GM21529 (cell line): ENCODE results near the gene ST3GAL4.
"Not testable (repeated sequence)": the region's sequence is repeated elsewhere in the genome, so short reads cannot be mapped to it uniquely, and the experiment has no call there.

Source experiments
- ATAC-seq: cut with Tn5 transposase; IDR thresholded peaks from one replicate; pipeline ENCODE4 v1.9.1; 2021; ENCODE audit not compliant: unreplicated experiment

ST3GAL4 gene

DNA sequence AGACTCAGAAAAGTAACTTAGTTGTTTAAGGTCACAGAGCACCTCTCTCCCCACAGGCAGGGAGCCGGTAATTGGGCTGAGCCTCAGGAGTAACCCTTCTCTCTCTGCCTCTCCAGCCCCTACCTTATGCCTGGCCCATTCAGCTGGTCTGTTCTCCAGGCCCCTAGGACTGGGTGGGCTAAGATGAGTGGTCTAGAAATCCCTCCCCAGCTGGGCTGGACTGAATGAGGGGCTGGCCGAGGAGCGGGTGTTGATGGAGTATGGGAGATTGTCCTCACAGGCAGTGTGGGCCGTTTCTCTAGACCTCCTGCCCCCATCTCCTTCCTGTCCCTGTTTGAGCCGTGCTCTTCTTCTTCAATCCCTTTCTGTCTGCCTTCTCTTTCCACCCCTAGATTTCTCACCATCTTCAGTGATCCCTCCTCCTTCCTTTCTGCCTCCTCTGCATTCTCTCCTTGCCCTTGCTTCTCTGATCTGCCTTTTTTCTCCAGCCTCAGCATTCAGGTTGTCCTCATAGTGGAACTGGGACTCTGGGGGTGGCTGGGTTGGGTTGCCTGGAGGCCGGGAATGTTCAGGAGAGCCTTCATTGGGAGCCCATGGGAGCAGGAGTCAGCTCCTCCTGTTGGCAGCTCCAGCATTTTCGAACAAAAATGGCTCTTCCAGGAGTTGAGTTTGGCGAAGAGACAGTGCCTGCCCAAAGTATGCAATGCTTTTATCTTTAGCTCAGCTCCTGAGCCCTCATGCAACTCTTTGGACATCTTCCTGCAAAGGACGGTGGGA lies 7.6 kb downstream of the ST3GAL4 start:
- ATAC-seq: no peak

DNA sequence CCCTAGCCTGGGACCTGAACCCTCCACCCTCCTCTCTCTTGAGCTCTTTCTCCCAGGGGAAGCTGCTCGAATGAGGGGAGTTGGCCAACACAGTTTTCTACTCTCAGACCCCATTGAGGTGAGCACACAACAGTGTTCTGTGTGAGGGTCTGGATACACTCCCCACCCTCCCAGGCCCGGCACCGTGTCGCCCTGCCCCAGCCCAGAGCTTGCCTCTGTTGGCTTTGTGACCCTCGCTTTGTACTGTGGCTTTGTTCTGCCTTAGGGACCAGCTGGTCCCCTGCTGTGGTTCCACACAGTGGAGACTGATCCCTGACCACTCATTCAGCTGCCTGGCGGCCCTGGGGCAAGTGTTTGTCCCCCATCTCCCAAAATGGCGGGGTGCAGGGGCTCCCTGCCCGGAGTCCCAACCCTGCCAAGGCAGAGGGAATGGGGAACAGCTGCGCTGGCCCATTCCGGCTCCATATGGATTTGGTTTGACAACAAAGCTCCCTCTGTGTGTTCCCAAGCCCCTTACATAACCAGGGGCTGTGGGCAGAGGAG lies 8.3 kb downstream of the ST3GAL4 start:
- ATAC-seq: no peak

DNA sequence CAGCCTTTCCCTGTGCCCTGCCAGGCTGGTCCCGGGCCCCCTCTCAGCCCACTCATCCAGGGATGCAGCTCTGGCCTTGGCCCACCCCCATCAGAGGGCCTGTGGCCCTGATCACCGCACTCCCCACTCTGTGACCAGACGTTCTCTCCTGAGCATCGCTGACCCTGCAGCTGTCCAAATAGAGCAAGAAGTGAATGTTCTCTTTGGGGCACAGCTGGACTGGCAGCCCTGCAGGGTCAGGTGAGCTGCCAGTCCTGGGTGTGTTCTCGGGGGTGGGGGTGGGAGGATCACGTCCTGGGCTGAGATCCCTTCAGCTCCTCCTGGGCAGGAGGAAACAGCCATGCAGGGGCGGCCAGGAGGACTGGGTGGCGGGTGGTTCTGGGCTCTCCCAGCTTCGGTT lies 9.2 kb downstream of the ST3GAL4 start:
- ATAC-seq: not testable (repeated sequence)

DNA sequence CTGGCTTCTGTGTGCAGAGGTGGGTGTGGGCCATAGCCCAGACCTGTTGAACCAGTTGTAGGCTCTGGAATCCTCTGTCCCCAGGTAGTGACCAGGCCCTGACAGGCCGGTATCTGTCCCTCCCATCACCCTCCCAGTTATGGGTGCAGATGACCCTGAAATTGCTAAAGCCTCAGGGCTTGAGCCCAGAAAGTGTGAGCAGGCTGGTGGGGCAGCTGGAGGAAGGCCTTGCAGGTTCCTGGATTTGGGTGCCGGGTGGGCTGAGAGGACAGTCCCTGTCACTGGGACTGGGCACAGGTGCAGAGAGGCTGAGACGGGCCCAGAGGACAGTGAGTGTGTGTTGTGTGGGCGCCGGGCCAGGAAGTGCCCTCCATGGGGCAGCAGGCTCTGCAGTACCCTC lies 10.0 kb downstream of the ST3GAL4 start:
- ATAC-seq: not testable (repeated sequence)

DNA sequence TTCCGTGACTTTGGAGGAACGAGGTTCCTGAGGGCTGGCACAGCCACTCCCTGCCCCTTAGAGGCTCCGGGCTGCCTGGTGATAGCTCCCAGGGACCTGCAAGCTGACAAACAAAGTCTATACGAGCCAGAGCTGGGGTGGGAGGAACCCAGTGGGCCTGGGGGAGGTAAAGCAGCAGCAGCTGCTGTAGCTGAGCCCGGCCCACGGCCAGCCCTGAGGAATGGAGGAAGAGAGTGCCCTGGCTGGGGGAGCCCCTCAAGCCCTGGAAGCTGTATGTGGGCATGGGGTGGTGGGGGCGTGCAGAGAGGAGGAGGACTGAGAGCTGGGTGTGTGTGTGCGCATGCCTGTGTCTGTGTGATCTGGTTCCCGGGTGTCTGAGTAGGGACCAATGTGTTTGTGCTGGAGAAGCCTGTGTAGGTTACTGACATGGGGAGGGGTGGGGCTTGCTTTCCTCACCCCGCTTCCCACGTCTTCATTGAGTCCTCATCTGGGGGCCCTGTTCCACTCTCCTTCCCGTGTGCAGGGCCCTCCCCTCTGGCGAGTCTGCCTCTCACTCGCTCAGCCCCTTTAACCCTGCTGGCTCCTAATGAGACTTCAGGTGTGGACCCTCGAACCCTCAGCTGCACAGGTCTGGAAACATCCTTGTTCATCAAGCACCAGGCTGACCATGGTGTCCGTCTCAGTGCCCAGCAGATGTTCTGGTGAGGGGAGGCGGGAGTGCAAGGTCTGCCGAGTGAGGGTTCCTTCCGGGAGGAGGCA lies 10.8 kb downstream of the ST3GAL4 start:
- ATAC-seq: no peak

DNA sequence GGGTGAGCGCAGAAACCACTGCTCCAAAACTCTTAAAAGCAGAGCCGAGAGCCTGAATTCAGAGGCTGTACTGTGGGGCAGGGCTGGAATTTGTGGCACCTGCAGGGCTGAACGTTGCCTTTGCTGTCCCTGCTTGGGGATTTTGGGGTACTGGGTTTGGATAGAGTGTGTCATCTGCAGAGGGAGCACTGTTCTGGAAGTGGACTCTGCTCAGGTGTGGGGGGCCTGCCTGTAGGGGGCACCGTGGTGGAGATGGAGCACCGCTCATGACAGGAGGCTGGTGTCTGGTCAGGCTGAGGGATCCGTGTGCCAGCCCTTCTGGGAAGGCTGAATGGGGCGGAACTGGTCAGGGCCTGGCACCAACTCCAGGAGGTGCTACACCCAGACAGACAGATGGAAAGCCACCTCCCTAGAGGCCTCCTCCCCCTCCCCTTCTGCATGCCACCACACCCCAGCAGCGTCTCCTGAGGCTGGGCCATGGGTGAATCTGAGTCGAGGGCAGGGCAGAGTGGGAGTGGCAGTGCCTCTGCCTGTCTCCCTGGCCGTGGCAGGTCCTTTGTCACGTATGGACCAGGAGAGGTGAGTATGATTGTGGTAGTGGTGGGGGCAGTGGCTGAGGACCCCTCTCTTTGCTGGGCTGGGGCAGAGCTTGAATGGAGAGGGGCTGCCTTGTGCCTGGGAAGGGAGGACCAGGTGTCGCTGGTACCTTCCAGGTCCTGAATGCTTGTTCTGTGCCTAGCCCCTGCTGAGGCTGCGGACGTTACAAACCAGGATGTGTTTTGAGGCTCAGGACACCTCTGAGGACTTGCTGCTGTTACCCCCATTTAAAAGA lies 11.6 kb downstream of the ST3GAL4 start:
- ATAC-seq: not testable (repeated sequence)

DNA sequence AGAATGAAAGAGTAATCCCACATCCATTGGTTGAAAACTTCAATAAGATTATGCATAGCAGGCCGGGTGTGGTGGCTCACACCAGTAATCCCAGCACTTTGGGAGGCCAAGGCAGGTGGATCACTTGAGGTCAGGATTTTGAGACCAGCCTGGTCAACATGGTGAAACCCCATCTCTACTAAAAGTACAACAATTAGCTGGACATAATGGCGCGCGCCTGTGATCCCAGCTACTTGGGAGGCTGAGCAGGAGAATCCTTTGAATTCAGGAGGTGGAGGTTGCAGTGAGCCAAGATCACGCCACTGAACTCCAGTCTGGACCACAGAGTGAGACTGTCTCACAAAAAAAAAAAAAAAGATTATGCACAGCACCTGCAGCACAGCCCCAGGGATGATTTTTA lies 12.3 kb downstream of the ST3GAL4 start:
- not testable (repeated sequence) for ATAC-seq

DNA sequence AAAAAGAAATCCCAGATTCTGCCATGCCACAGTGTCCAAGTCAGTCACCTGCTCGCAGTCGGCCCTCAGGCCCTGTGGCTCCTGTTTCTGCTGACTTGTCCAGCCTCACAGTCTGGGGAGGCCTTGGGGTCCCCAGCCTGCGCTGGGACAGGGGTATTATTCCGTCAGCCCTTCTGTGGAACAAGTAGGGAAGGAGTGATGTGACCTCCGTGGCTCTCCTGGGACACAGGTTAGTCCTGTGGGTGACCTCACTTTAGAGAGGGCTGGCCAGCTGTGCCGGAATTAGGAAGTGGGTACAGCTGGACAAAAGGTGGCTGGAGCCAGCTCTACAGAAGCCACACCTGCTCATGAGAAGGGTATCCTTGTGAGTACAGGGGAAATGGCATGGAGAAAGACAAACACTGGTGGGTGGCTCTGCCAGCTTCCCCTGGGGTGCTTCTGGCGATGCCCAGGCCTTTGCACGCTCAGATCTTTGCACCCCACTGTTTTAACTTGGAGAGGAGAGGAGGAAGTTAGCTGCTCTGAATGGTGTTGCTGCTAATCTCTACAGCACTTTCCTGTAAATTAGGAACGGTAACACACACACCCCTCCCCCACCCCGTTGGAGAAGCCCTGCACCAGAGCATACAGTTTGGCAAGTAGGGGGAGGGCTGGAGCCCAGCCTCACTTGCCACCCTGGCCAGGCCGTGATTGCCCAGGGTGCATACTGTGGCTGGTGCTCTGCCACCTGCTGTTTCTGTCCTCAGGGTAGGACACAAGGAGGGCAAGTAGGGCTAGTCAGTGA lies 13.0 kb downstream of the ST3GAL4 start:
- ATAC-seq: not testable (repeated sequence)

DNA sequence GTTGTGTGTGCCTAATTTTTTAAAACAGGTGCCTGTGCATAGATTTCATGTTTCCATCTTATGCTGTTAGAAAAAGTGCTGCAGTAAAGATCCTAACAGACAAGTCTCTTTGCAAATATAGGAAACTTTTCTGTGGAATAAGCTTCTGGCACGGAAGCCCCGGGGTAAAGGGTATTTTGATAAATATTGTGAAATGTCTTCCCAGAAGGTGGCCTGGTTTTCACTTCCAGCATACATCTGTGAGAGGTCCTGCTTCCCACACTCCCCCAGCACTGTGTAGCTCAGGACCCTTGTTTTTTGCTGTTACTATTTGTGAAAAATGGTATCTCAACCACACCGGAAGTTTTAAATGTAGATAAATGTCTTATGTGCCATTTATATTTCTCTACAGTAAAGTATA lies 14.5 kb downstream of the ST3GAL4 start:
- ATAC-seq: no peak

DNA sequence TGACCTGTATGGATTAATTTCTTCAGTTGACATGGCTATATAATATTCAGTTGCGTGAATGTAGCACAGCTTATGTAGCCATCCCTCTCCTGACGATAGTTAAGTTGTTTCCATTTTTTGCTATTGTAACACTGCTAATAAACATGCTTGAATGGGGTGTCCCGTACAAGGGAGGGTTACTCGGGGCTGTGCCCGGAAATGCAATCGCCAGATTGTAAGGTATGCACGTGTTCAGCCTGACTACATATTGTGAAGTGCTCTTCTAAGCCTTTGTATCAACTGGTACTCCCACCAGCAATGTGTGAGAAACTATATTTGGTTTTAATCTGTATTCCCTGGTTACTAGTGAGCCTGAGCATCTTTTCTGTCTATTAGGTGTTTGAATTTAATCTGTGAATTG lies 16.1 kb downstream of the ST3GAL4 start:
- ATAC-seq: no peak

DNA sequence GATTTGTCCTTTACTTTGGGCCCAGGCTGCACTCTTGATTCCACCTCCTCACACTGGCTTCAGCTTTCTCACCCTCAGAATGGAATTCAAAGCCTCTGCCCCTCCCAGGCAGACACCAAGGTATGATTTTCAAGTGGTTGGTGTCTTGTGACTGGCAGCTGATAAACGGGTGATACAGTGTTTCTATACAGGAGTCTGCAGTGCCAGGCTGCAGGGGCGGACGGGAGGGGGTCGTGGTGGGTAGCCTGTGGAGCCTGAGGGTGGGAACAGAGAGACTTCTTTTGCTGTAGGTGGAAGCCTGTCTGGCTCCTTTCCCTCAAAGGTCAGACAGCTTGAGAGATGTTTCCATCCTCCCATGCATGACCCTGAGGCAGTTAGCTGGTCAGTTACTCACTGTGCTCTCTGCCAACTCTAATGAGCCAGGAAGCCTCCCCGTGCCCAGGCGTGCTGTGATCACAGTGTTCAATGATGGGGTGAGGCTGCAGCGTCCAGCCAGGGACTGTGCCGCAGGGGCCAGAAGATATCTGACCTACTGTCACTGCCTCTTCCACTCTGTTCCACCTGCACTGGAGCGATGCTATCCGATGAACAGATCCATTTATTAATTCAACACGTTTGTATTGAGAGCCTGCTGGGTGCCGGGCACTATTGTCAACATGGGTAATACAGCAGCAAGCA lies 18.0 kb downstream of the ST3GAL4 start:
- ATAC-seq: not testable (repeated sequence)

DNA sequence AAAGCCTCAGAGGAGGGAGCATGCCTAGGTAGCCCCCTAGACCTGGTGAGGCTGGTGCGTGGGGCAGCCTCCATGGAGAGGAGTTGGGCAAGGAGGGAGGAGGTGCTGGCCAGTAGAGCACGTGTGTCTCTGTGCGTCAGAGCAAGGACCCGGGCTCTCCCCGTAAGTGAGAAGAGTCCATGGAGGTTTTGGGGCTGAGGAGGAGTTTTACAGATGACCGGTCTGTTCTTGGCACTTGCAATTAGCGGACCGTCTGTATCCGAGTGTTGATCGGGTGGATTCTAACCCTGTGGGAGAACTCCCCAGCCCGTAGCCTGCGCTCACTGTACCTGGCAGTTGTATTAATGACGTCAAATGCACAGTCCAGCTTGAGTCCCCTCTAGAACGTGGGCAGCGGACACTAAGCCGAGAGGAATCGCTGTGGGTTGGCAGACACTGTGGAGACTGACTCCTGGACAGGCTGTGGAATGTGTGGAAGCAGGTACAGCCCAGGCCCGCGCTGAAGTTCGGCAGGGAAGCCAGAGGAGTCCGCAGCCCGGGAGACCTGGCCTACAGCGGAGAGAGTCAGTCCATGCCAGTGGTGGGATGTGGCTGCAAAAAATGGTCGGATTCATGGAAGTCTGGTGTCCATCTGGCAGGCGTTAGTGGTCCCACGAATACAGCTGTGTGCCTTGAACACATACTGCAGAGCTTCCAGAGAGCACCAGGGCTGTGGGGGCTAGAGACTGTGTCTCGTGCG lies 19.2 kb downstream of the ST3GAL4 start:
- not testable (repeated sequence) for ATAC-seq

DNA sequence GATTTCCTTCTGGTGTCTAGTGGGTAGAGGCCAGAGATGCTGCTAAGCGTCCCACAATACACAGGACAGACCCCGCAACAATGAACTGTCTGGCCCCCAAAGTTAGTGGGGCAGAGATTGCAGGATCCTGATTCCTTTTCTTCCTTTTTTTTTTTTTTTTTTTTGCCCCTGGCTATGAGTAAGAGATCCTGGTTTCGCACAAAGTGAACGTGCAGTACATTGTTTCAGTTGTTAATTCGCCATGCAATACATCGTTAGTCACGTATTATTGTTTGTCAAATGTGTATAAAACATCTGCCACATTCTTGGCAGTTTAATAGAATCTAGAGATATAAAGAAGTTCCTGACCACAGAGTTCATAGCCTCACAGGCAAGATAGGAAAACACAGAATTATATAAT lies 20.2 kb downstream of the ST3GAL4 start:
- no peak for ATAC-seq

DNA sequence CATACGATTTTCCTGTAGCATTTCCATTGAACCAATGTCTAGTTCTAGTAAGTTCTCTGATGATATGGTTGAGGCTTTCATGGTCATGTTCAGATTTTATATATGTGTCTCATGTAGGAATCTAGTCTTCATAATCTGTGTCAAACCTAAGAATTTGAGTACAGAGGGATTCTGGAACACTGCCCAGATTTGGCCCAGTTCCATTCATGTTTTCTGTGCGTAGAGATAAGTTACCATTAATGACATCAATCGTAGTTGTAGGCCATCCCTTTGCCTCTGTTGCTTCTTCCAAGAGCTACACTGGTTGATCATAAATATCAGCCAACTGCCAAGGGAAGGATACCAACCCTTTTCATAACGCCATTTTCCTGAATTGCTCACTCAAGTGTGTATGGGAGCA lies 23.3 kb downstream of the ST3GAL4 start:
- no peak for ATAC-seq

DNA sequence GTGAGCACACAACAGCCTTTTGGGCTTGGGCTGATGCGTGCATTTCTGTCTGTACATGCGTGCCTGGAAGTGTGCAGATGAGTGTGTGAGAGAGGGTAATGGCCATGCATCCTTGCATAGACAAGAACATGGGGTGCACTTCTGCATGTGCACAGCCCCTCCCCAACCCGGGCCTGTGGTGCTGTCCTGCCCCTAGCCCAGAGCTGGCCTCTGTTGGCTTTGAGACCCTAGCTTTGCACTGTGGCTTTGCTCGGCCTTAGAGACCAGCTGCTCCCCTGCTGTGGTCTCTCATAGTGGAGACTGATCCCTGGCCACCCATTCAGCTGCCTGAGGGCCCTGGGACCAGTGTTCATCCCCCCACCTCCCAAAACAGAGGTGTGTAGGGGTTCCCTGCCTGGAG lies 25.4 kb downstream of the ST3GAL4 start:
- ATAC-seq: no peak

DNA sequence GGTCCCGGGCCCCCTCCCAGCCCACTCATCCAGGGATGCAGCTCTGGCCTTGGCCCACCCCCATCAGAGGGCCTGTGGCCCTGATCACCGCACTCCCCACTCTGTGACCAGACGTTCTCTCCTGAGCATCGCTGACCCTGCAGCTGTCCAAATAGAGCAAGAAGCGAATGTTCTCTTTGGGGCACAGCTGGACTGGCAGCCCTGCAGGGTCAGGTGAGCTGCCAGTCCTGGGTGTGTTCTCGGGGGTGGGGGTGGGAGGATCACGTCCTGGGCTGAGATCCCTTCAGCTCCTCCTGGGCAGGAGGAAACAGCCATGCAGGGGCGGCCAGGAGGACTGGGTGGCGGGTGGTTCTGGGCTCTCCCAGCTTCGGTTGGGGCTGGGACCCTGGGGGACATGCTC lies 26.5 kb downstream of the ST3GAL4 start:
- not testable (repeated sequence) for ATAC-seq

DNA sequence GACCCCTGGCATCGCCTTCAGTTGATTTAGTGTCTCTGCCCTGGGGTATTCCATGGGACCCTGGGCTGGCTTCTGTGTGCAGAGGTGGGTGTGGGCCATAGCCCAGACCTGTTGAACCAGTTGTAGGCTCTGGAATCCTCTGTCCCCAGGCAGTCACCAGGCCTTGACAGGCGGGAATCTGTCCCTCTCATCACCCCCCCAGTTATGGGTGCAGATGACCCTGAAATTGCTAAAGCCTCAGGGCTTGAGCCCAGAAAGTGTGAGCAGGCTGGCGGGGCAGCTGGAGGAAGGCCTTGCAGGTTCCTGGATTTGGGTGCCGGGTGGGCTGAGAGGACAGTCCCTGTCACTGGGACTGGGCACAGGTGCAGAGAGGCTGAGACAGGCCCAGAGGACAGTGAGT lies 27.2 kb downstream of the ST3GAL4 start:
- not testable (repeated sequence) for ATAC-seq

DNA sequence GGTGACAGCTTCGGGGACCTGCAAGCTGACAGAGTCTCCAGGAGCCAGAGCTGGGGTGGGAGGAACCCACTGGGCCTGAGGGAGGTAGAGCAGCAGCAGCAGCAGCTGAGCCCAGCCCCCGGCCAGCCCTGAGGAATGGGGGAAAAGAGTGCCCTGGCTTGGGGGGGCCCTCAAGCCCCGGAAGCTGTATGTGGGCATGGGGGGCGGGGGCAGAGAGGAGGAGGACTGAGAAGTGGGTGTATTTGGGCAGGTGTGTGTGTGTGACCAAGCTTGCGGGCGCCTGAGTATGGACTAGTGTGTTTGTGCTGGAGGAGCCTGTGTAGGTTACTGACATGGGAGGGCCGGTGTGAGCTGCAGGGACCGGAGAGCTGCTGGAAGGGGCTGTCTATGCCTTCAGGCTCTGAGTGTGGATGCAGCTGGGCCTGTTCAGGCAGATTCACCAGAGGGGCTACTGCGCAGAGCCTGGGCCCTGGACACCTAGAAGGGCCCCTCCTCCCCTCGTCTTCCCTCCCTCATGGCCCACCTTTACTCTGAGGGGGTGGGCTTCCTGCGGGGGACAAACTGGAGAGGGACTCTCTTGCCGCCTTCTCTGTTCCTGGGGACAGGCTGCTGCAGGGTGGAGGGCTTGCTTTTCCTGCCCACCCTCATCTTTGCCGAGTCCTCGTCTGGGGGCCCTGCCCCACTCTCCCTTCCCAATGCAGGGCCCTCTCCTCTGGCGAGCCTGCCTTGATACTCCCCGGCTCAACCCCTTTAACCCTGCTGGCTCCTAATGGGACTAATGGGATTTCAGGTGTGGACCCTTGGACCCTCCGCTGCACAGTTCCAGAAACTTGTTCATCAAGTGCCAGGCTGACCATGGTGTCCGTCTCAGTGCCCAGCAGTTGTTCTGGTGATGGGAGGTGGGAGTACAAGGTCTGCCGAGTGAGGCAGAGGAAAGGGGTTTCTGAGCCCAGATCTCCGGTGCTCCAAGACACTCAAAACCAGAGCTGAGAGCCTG lies 28.2 kb downstream of the ST3GAL4 start:
- ATAC-seq: no peak
